Body of pancreas (tissue), 4 donors: Measurements from ENCODE around the gene MEOX2. TPM values are rescaled to one million over a fixed set of nuclear protein-coding genes. Genes with fewer than 3 reads are reported as not detected.

Experiments
- ATAC-seq: fragments of 150-250 bp; one replicate; pipeline ENCODE4 v1.9.1; 2016
- DNase-seq, 4 donors: peaks; one replicate each; pipeline ENCODE4 v3.0.0-alpha.2; 2019
- H3K27ac ChIP-seq, 4 donors: fragments of 200-600 bp; sonication (generic); 1 replicate in 3 of 4; 2 replicates in 1 of 4; pipeline versions ENCODE4 v1.5.1 to v1.6.1; 2016 to 2019; ENCODE audit warnings: mild to moderate bottlenecking in 1 of 4, mixed read lengths in 1 of 4, moderate library complexity in 1 of 4
- H3K27me3 ChIP-seq, 2 donors: fragments of 200-600 bp; sonication (generic); one replicate each; pipeline ENCODE4 v1.6.0; 2016; ENCODE audit warnings: mild to moderate bottlenecking in 1 of 2
- H3K36me3 ChIP-seq, 2 donors: fragments of 200-600 bp; sonication (generic); replicated peaks in 1 of 2; 2 replicates each; pipeline ENCODE4 v1.5.1; 2016; ENCODE audit warnings: low read depth in 2 of 2; ENCODE audit not compliant: insufficient read depth in 1 of 2
- H3K4me1 ChIP-seq: fragments of 200-600 bp; sonication (generic); one replicate; pipeline ENCODE4 v1.6.0; 2016
- H3K4me3 ChIP-seq, 2 donors: fragments of 200-600 bp; sonication (generic); 1 replicate in 1 of 2; 2 replicates in 1 of 2; pipeline ENCODE4 v1.5.1; 2016 to 2019
- H3K9me3 ChIP-seq, 3 donors: fragments of 200-600 bp; sonication (generic); 1 replicate in 2 of 3; 2 replicates in 1 of 3; pipeline ENCODE4 v1.5.1; 2016
- CTCF ChIP-seq, 7 experiments: fragments of 450-650 bp in 4 of 7; fragments of 200-600 bp in 3 of 7; sonication (generic) in 3 of 7; IDR thresholded peaks; one replicate each; pipeline ENCODE4 v1.5.1; 2016 to 2019; ENCODE audit warnings: antibody characterized with exemption in 7 of 7
- POLR2A ChIP-seq, 3 donors: fragments of 450-650 bp; IDR thresholded peaks; one replicate each; pipeline ENCODE4 v1.6.1; 2016; ENCODE audit warnings: antibody characterized with exemption in 3 of 3, mild to moderate bottlenecking in 2 of 3
- WGBS, 2 donors: methylation state at CpG; one replicate each; pipeline ENCODE4 v1.1.5; 2017; 5-methylcytosine and 5-hydroxymethylcytosine counted together
- intact Hi-C: fragments of 100-400 bp; cut with DNase I; formaldehyde crosslinking; loops from one replicate; pipeline ENCODE4 v1.15.1; 2023
- total RNA-seq, 2 donors: library from RNA; depleted of rRNA; stranded (reverse); fragments of >200 nt; gene quantifications; one replicate each; pipeline ENCODE4 v1.1.0, GENCODE V29; 2016

Gene MEOX2
- total RNA-seq: 1 to 10 TPM in 1 of 2 donors, under 1 TPM in 1; 0.66 to 8.0 TPM

GRCh38 chr7:15686295-15686956 lies at the start of gene MEOX2:
TSS of gene MEOX2 (minus strand) at chr7:15686683. CDS start at chr7:15686402, 281 bp downstream.
- H3K27me3 ChIP-seq: peaks cover 0 to 12% of the 10 kb centered on the region in 2 donors
- WGBS, 2 donors: 0 to 2% methylated on average over 9 to 32 of the region's 32 CpGs
- no peaks in the 10 kb centered on the region for H3K9me3 ChIP-seq
- TF ChIP-seq POLR2A (IDR thresholded peaks at IDR 0.05) (peak in 1 of 3 donors; percentile 12), CTCF (IDR thresholded peaks at IDR 0.05) (no peak)
- H3K36me3 ChIP-seq: no peaks in the 10 kb centered on the region
- H3K4me3 ChIP-seq: no peak within 1 kb of the TSS
- ATAC-seq (peak; percentile 68), DNase-seq (peak in 3 of 4 donors; percentile 31 to 39 (median 39))
- H3K4me1 ChIP-seq: peaks cover 19% of the 10 kb centered on the region
- peak within 1 kb of the TSS in 2 of 4 donors; percentile 45 to 50 for H3K27ac ChIP-seq
- intact Hi-C loops: no loop called here

- intact Hi-C loops: no loop called here
- no peak for ATAC-seq
These were observed 43.3 kb upstream of the MEOX2 start for GRCh38 chr7:15729746-15730145.

GRCh38 chr7:15725051-15725450 lies 38.6 kb upstream of the MEOX2 start:
- DNase-seq (no peak), ATAC-seq (no peak)
- H3K27ac ChIP-seq: no peak overlapping the region
- H3K9me3 ChIP-seq: no peaks in the 10 kb centered on the region
- H3K4me3 ChIP-seq: no peak overlapping the region
- no peaks in the 10 kb centered on the region for H3K4me1 ChIP-seq
- 28 to 39% methylated on average over 3 of the region's 3 CpGs for WGBS, 2 donors
- intact Hi-C loops: no loop called here
- no peaks in the 10 kb centered on the region for H3K36me3 ChIP-seq
- H3K27me3 ChIP-seq: no peaks in the 10 kb centered on the region
- TF ChIP-seq POLR2A (IDR thresholded peaks at IDR 0.05) (no peak), CTCF (IDR thresholded peaks at IDR 0.05) (no peak)

More at GRCh38 chr7:15729746-15730145, 43.3 kb upstream of the MEOX2 start:
- H3K4me3 ChIP-seq: no peak overlapping the region
- H3K36me3 ChIP-seq: no peaks in the 10 kb centered on the region
- H3K4me1 ChIP-seq: no peaks in the 10 kb centered on the region
- H3K9me3 ChIP-seq: no peaks in the 10 kb centered on the region
- DNase-seq: no peak
- H3K27me3 ChIP-seq: no peaks in the 10 kb centered on the region
- TF ChIP-seq POLR2A (IDR thresholded peaks at IDR 0.05) (no peak), CTCF (IDR thresholded peaks at IDR 0.05) (no peak)
- no peak overlapping the region for H3K27ac ChIP-seq

- H3K27ac ChIP-seq: no peak overlapping the region
- intact Hi-C loops: no loop called here
- TF ChIP-seq POLR2A (IDR thresholded peaks at IDR 0.05) (no peak), CTCF (IDR thresholded peaks at IDR 0.05) (no peak)
- H3K36me3 ChIP-seq: no peaks in the 10 kb centered on the region
- H3K9me3 ChIP-seq: no peaks in the 10 kb centered on the region
- ATAC-seq: no peak
- no peaks in the 10 kb centered on the region for H3K4me1 ChIP-seq
- DNase-seq: no peak
- H3K4me3 ChIP-seq: no peak overlapping the region
- no peaks in the 10 kb centered on the region for H3K27me3 ChIP-seq
These were observed 37.4 kb upstream of the MEOX2 start for GRCh38 chr7:15723841-15724240.
